Mucosa of descending colon (tissue), 3 donors: Measurements from ENCODE around the gene ACCS. TPM values are rescaled to one million over a fixed set of nuclear protein-coding genes. Genes with fewer than 3 reads are reported as not detected.

Source experiments
- ATAC-seq: fragments of 200-7000 bp; cut with Tn5 transposase; one replicate; pipeline ENCODE4 v1.9.1; 2020; ENCODE audit warnings: mild to moderate bottlenecking, moderate library complexity
- DNase-seq, 3 donors: peaks; one replicate each; pipeline ENCODE4 v3.0.0-alpha.2; 2020
- H3K36me3 ChIP-seq: fragments of 200-600 bp; one replicate; pipeline ENCODE4 v1.8.0; 2021; ENCODE audit warnings: low read depth, mild to moderate bottlenecking
- H3K4me1 ChIP-seq: fragments of 200-600 bp; one replicate; pipeline ENCODE4 v1.8.0; 2021; ENCODE audit warnings: low read depth, mild to moderate bottlenecking
- H3K4me3 ChIP-seq: fragments of 200-600 bp; one replicate; pipeline ENCODE4 v1.8.0; 2021; ENCODE audit warnings: mild to moderate bottlenecking
- H3K9me3 ChIP-seq: fragments of 200-600 bp; one replicate; pipeline ENCODE4 v1.8.0; 2021; ENCODE audit warnings: mild to moderate bottlenecking
- CTCF ChIP-seq: fragments of 200-600 bp; IDR thresholded peaks from one replicate; pipeline ENCODE4 v1.8.0; 2022; ENCODE audit warnings: antibody characterized with exemption, mild to moderate bottlenecking
- intact Hi-C, 2 donors: fragments of 100-400 bp; cut with DNase I in 1 of 2; cut with micrococcal nuclease in 1 of 2; formaldehyde crosslinking; loops; one replicate each; pipeline versions ENCODE4 v1.11.0 to v1.11.1; 2022; cut with DNase I, micrococcal nuclease
- total RNA-seq, 3 donors: library from RNA; stranded (reverse); fragmentation: NEBNext Ultra II Directional in 2 of 3; extraction: Animal tissue kit (Norgen Biotek cat#: 25700) in 2 of 3; gene quantifications; one replicate each; pipeline versions ENCODE4 v1.2.1 to v1.2.4, GENCODE V29; 2021 to 2023
- donor health status: DM: no; HTN: no; CAD: no; lungs with moderate emphysema.
- donor health status: DM: no; HTN: no; CAD: no.
- donor health status: DM: no; HTN: yes; CAD: no.

The ACCS gene
- total RNA-seq, 3 donors from 2014 or later = 22.9 to 40.2 (median 30.8) TPM

GRCh38 chr11:44113572-44113971 lies 47.5 kb downstream of the ACCS start:
- no peak for TF ChIP-seq CTCF
- intact Hi-C loops = no loop called here

GRCh38 chr11:44116234-44116830 lies 50.3 kb downstream of the ACCS start:
- Histone ChIP-seq H3K9me3 (no peaks in the 10 kb centered on the region), H3K4me3 (no peak overlapping the region), H3K36me3 (peaks cover 4% of the 10 kb centered on the region), H3K4me1 (no peaks in the 10 kb centered on the region)
- ATAC-seq (no peak), DNase-seq (no peak)
- no peak for TF ChIP-seq CTCF
- intact Hi-C loops = no loop called here

More at GRCh38 chr11:44113572-44113971, 47.5 kb downstream of the ACCS start:
- Histone ChIP-seq H3K9me3 (no peaks in the 10 kb centered on the region), H3K36me3 (peaks cover 5% of the 10 kb centered on the region), H3K4me3 (no peak overlapping the region), H3K4me1 (no peaks in the 10 kb centered on the region)
- no peak for ATAC-seq
- DNase-seq = no peak

- TF ChIP-seq CTCF = no peak
- Histone ChIP-seq H3K4me3 (no peak overlapping the region), H3K4me1 (no peaks in the 10 kb centered on the region), H3K36me3 (peaks cover 1% of the 10 kb centered on the region), H3K9me3 (no peaks in the 10 kb centered on the region)
- intact Hi-C loops = no loop called here
- DNase-seq = no peak
- no peak for ATAC-seq
Observed at GRCh38 chr11:44120169-44120568, 54.1 kb downstream of the ACCS start.

- Histone ChIP-seq H3K9me3 (no peaks in the 10 kb centered on the region), H3K4me1 (no peaks in the 10 kb centered on the region), H3K4me3 (no peak overlapping the region), H3K36me3 (peaks cover 5% of the 10 kb centered on the region)
- no peak for DNase-seq
- TF ChIP-seq CTCF = no peak
- ATAC-seq = no peak
- intact Hi-C loops = no loop called here
Observed at GRCh38 chr11:44125598-44125997, 59.5 kb downstream of the ACCS start.

- intact Hi-C loops = no loop called here
- Histone ChIP-seq H3K36me3 (peaks cover 5% of the 10 kb centered on the region), H3K9me3 (no peaks in the 10 kb centered on the region), H3K4me1 (no peaks in the 10 kb centered on the region), H3K4me3 (no peak overlapping the region)
- no peak for ATAC-seq
- TF ChIP-seq CTCF = no peak
- no peak for DNase-seq
Observed at GRCh38 chr11:44126304-44126703, 60.2 kb downstream of the ACCS start.

- Histone ChIP-seq H3K36me3 (peaks cover 5% of the 10 kb centered on the region), H3K4me1 (no peaks in the 10 kb centered on the region), H3K4me3 (no peak overlapping the region), H3K9me3 (no peaks in the 10 kb centered on the region)
- DNase-seq (no peak), ATAC-seq (no peak)
- intact Hi-C loops = no loop called here
- TF ChIP-seq CTCF = no peak
Observed at GRCh38 chr11:44127130-44127529, 61.1 kb downstream of the ACCS start.
